Right forelimb (tissue), 1 donor: Measurements from ENCODE around the gene IL11.
A peak's percentile ranks its signal among the peaks of the same experiment; 100 is the strongest.

ENCODE experiments used
- DNase-seq: peaks from one replicate; pipeline ENCODE4 v3.0.0-alpha.2; 2018

The IL11 gene

GRCh38 chr19:55321466-55322137, 48.7 kb downstream of the IL11 start:
- DNase-seq = no peak

- no peak for DNase-seq
Measured at GRCh38 chr19:55320844-55321419, 49.3 kb downstream of the IL11 start.

GRCh38 chr19:55319785-55320184, 50.5 kb downstream of the IL11 start:
- peak; percentile 60 for DNase-seq

GRCh38 chr19:55316646-55317045, 53.6 kb downstream of the IL11 start:
- DNase-seq = no peak

GRCh38 chr19:55315956-55316525, 54.2 kb downstream of the IL11 start:
- DNase-seq = no peak

- no peak for DNase-seq
Measured at GRCh38 chr19:55314396-55314795, 55.9 kb downstream of the IL11 start.
